ENCODE results near the gene CNGB1. TPM values are rescaled to one million over a fixed set of nuclear protein-coding genes. Genes with fewer than 3 reads are reported as not detected.

The CNGB1 gene
- total and polyA plus RNA-seq, 2 of the 13 experiments (the other 11 are each of a cell fraction or from before 2014, with no cell fraction given), result 0.02 to 0.15 TPM

- TF ChIP-seq UBTF (CRISPR knock-in tag; IDR thresholded peaks at IDR 0.05) (peak; percentile 3; the same call in 1 of the 2 replicates), CHD2 (IDR thresholded peaks at IDR 0.05; ENCODE audit: low read depth, low read length) (peak; percentile 34; the same call in 1 of the 2 replicates), GABPB1 (CRISPR knock-in tag; IDR thresholded peaks at IDR 0.05) (peak; percentile 69), TGIF2 (CRISPR knock-in tag; IDR thresholded peaks at IDR 0.05) (0 out of 2 replicates have a peak, but pooled peaks have one; percentile 0), ADNP (CRISPR knock-in tag; IDR thresholded peaks at IDR 0.05) (peak; percentile 20; the same call in 1 of the 2 replicates), ZNF124 (CRISPR knock-in tag; IDR thresholded peaks at IDR 0.05) (peak; percentile 67), DRAP1 (CRISPR knock-in tag; IDR thresholded peaks at IDR 0.05) (peak; percentile 87), IKZF1 (IDR thresholded peaks at IDR 0.05) (no peak), ZSCAN9 (CRISPR knock-in tag; IDR thresholded peaks at IDR 0.05; ENCODE audit: borderline replicate concordance) (peak; percentile 35; the same call in 1 of the 2 replicates), NCOA1 (CRISPR knock-in tag; IDR thresholded peaks at IDR 0.05) (peak; percentile 63; the same call in 1 of the 2 replicates), ZNF414 (CRISPR knock-in tag; IDR thresholded peaks at IDR 0.05) (0 out of 2 replicates have a peak, but pooled peaks have one; percentile 24), PAWR (CRISPR knock-in tag; IDR thresholded peaks at IDR 0.05; ENCODE audit: borderline replicate concordance) (0 out of 2 replicates have a peak, but pooled peaks have one; percentile 35), ZNF629 (CRISPR knock-in tag; conservative IDR thresholded peaks at IDR 0.05) (no peak), ZNF775 (CRISPR knock-in tag; IDR thresholded peaks at IDR 0.05; ENCODE audit: borderline replicate concordance) (no peak), POLR2AphosphoS2 (IDR thresholded peaks at IDR 0.05; ENCODE audit: low read depth, low read length) (0 out of 2 replicates have a peak, but pooled peaks have one; percentile 64), ZNF546 (CRISPR knock-in tag; conservative IDR thresholded peaks at IDR 0.05) (no peak), SIN3A (IDR thresholded peaks at IDR 0.05; ENCODE audit: borderline replicate concordance, low read depth, low read length) (0 out of 2 replicates have a peak, but pooled peaks have one; percentile 6), SNAPC4 (CRISPR knock-in tag; IDR thresholded peaks at IDR 0.05) (no peak), ZNF382 (CRISPR knock-in tag; IDR thresholded peaks at IDR 0.05; ENCODE audit: borderline replicate concordance) (no peak), ZNF597 (CRISPR knock-in tag; IDR thresholded peaks at IDR 0.05) (no peak)
These were observed 78.4 kb downstream of the CNGB1 start (continued) for GRCh38 chr16:57892447-57893096.

All from HepG2 (cell line).